Progenitor cell of endocrine pancreas (in vitro differentiated cells): ENCODE measurements around the gene KCTD21. TPM values are rescaled to one million over a fixed set of nuclear protein-coding genes. Genes with fewer than 3 reads are reported as not detected.

ENCODE experiments used
- DNase-seq: peaks from one replicate; pipeline ENCODE4 v3.0.0; 2021; ENCODE audit warnings: low spot score; ENCODE audit not compliant: unreplicated experiment
- H3K27ac Mint-ChIP-seq: 2 replicates; pipeline ENCODE4 v1.8.0; 2021; ENCODE audit warnings: mild to moderate bottlenecking, moderate library complexity, mixed read lengths
- H3K27me3 Mint-ChIP-seq: 2 replicates; pipeline ENCODE4 v1.8.0; 2021; ENCODE audit warnings: mixed read lengths
- H3K36me3 Mint-ChIP-seq: 2 replicates; pipeline ENCODE4 v1.8.0; 2022; ENCODE audit warnings: mixed read lengths; ENCODE audit not compliant: insufficient read depth
- H3K4me1 Mint-ChIP-seq: 2 replicates; pipeline ENCODE4 v1.8.0; 2021; ENCODE audit warnings: low read depth, mixed read lengths
- H3K4me3 Mint-ChIP-seq: 2 replicates; pipeline ENCODE4 v1.8.0; 2021; ENCODE audit warnings: low read depth, mild to moderate bottlenecking, moderate library complexity, mixed read lengths
- H3K9me3 Mint-ChIP-seq: 2 replicates; pipeline ENCODE4 v1.8.0; 2021; ENCODE audit warnings: low read depth, mixed read lengths
- CTCF ChIP-seq: fragments of 200-600 bp; sonication (generic); IDR thresholded peaks from one replicate; pipeline ENCODE4 v1.5.0; 2021; ENCODE audit warnings: antibody characterized with exemption, mild to moderate bottlenecking; ENCODE audit not compliant: unreplicated experiment
- total RNA-seq: library from RNA; stranded (reverse); gene quantifications from 2 replicates; pipeline ENCODE4 v1.2.1, GENCODE V29; 2021

Gene KCTD21
- total RNA-seq, 1 donor from 2014 or later, result 7.4 TPM

GRCh38 chr11:78220218-78221157 lies 32.1 kb upstream of the KCTD21 start:
- Mint-ChIP-seq H3K4me1 (peaks cover 7% of the 10 kb centered on the region), H3K27me3 (no peaks in the 10 kb centered on the region), H3K4me3 (no peak overlapping the region), H3K36me3 (peaks cover 36% of the 10 kb centered on the region), H3K9me3 (no peaks in the 10 kb centered on the region), H3K27ac (peak overlapping the region; percentile 73)
- DNase-seq, result no peak
- no peak for TF ChIP-seq CTCF

- DNase-seq, result no peak
- H3K36me3 Mint-ChIP-seq, result peaks cover 29% of the 10 kb centered on the region
- H3K4me1 Mint-ChIP-seq, result peaks cover 7% of the 10 kb centered on the region
- no peak for TF ChIP-seq CTCF
- no peaks in the 10 kb centered on the region for H3K27me3 Mint-ChIP-seq
- H3K4me3 Mint-ChIP-seq, result no peak overlapping the region
- H3K27ac Mint-ChIP-seq, result peak overlapping the region; percentile 73
- H3K9me3 Mint-ChIP-seq, result no peaks in the 10 kb centered on the region
These were observed 31.2 kb upstream of the KCTD21 start for GRCh38 chr11:78219493-78220217.

GRCh38 chr11:78218707-78219492 lies 30.5 kb upstream of the KCTD21 start:
- DNase-seq, result no peak
- Mint-ChIP-seq H3K36me3 (peaks cover 26% of the 10 kb centered on the region), H3K4me1 (peaks cover 7% of the 10 kb centered on the region), H3K27ac (no peak overlapping the region), H3K4me3 (no peak overlapping the region), H3K9me3 (no peaks in the 10 kb centered on the region), H3K27me3 (no peaks in the 10 kb centered on the region)
- no peak for TF ChIP-seq CTCF

GRCh38 chr11:78217650-78218541 lies 29.5 kb upstream of the KCTD21 start:
- H3K27me3 Mint-ChIP-seq, result no peaks in the 10 kb centered on the region
- H3K36me3 Mint-ChIP-seq, result peaks cover 23% of the 10 kb centered on the region
- TF ChIP-seq CTCF, result no peak
- no peak for DNase-seq
- no peak overlapping the region for H3K27ac Mint-ChIP-seq
- H3K4me1 Mint-ChIP-seq, result peaks cover 7% of the 10 kb centered on the region
- H3K4me3 Mint-ChIP-seq, result no peak overlapping the region
- H3K9me3 Mint-ChIP-seq, result no peaks in the 10 kb centered on the region
